Stimulated activated CD8-positive, alpha-beta memory T cell treated with anti-CD3 and anti-CD28 coated beads, Interleukin-15, amount 100 ng/mL, for 24 hours (primary cell): ENCODE measurements around the gene MRM2.

Experiments used
- DNase-seq: peaks from one replicate; pipeline ENCODE4 v3.0.0-alpha.2; 2020; ENCODE audit warnings: low read depth

MRM2 gene

GRCh38 chr7:2202901-2203765 lies 38.9 kb downstream of the MRM2 start:
- DNase-seq: no peak

GRCh38 chr7:2202361-2202761 lies 39.6 kb downstream of the MRM2 start:
- no peak for DNase-seq

GRCh38 chr7:2201686-2202360 lies 40.2 kb downstream of the MRM2 start:
- no peak for DNase-seq

- DNase-seq: no peak
Measured at GRCh38 chr7:2201128-2201527, 40.9 kb downstream of the MRM2 start.

- no peak for DNase-seq
Measured at GRCh38 chr7:2200584-2200980, 41.4 kb downstream of the MRM2 start.

- no peak for DNase-seq
Measured at GRCh38 chr7:2199956-2200583, 41.9 kb downstream of the MRM2 start.

GRCh38 chr7:2199528-2199927 lies 42.5 kb downstream of the MRM2 start:
- no peak for DNase-seq

- no peak for DNase-seq
Measured at GRCh38 chr7:2198760-2199159, 43.2 kb downstream of the MRM2 start.

- DNase-seq: no peak
Measured at GRCh38 chr7:2198206-2198605, 43.8 kb downstream of the MRM2 start.

- DNase-seq: no peak
Measured at GRCh38 chr7:2197436-2198155, 44.4 kb downstream of the MRM2 start.

GRCh38 chr7:2196381-2197378 lies 45.3 kb downstream of the MRM2 start:
- no peak for DNase-seq

GRCh38 chr7:2195400-2196246 lies 46.4 kb downstream of the MRM2 start:
- no peak for DNase-seq

- DNase-seq: no peak
Measured at GRCh38 chr7:2193575-2194305, 48.3 kb downstream of the MRM2 start.

- no peak for DNase-seq
Measured at GRCh38 chr7:2192831-2193534, 49.0 kb downstream of the MRM2 start.

GRCh38 chr7:2191016-2191415 lies 51.0 kb downstream of the MRM2 start:
- DNase-seq: no peak

GRCh38 chr7:2190531-2190930 lies 51.5 kb downstream of the MRM2 start:
- no peak for DNase-seq

GRCh38 chr7:2186166-2186565 lies 55.8 kb downstream of the MRM2 start:
- DNase-seq: no peak

- DNase-seq: no peak
Measured at GRCh38 chr7:2185715-2186114, 56.3 kb downstream of the MRM2 start.
